Measurements from ENCODE around the gene BIRC6.
"Not testable (repeated sequence)": the region's sequence is repeated elsewhere in the genome, so short reads cannot be mapped to it uniquely, and the experiment has no call there.

Gene BIRC6

GRCh38 chr2:32622570-32623310 is 265.9 kb downstream of the BIRC6 start:
- no peak for DNase-seq (ENCODE audit: low read depth)

- DNase-seq (ENCODE audit: low read depth) = no peak
Observed at GRCh38 chr2:32623311-32623706, 266.5 kb downstream of the BIRC6 start.

GRCh38 chr2:32624812-32625211 is 268.0 kb downstream of the BIRC6 start:
- no peak for DNase-seq (ENCODE audit: low read depth)

- DNase-seq (ENCODE audit: low read depth) = no peak
Observed at GRCh38 chr2:32626639-32627221, 269.9 kb downstream of the BIRC6 start.

GRCh38 chr2:32627441-32627813 is 270.6 kb downstream of the BIRC6 start:
- DNase-seq (ENCODE audit: low read depth) = peak; percentile 12

GRCh38 chr2:32627814-32628579 is 271.2 kb downstream of the BIRC6 start, which contains the start of gene TTC27:
TSS of gene TTC27 (plus strand) at chr2:32628050. CDS start at chr2:32628293, 243 bp downstream.
- DNase-seq (ENCODE audit: low read depth) = peak; percentile 91

GRCh38 chr2:32632089-32632488 is 275.3 kb downstream of the BIRC6 start:
- DNase-seq (ENCODE audit: low read depth) = no peak

- no peak for DNase-seq (ENCODE audit: low read depth)
Observed at GRCh38 chr2:32633040-32633439, 276.2 kb downstream of the BIRC6 start.

- not testable (repeated sequence) for DNase-seq (ENCODE audit: low read depth)
Observed at GRCh38 chr2:32638548-32638947, 281.7 kb downstream of the BIRC6 start.

GRCh38 chr2:32641180-32641579 is 284.4 kb downstream of the BIRC6 start:
- DNase-seq (ENCODE audit: low read depth) = no peak

GRCh38 chr2:32647180-32647651 is 290.4 kb downstream of the BIRC6 start:
- no peak for DNase-seq (ENCODE audit: low read depth)

- DNase-seq (ENCODE audit: low read depth) = no peak
Observed at GRCh38 chr2:32652555-32653209, 295.9 kb downstream of the BIRC6 start.

- DNase-seq (ENCODE audit: low read depth) = no peak
Observed at GRCh38 chr2:32656069-32656468, 299.2 kb downstream of the BIRC6 start.

- DNase-seq (ENCODE audit: low read depth) = no peak
Observed at GRCh38 chr2:32663864-32664263, 307.0 kb downstream of the BIRC6 start.

- DNase-seq (ENCODE audit: low read depth) = no peak
Observed at GRCh38 chr2:32666704-32667103, 309.9 kb downstream of the BIRC6 start.

- no peak for DNase-seq (ENCODE audit: low read depth)
Observed at GRCh38 chr2:32668254-32668653, 311.4 kb downstream of the BIRC6 start.

Measured in activated gamma-delta T cell treated with anti-CD3 and anti-CD28 coated beads, Interleukin-2, amount 50 U/mL, for 16 hours (primary cell).